ENCODE results near the gene SLCO2A1. TPM values are rescaled to one million over a fixed set of nuclear protein-coding genes. Genes with fewer than 3 reads are reported as not detected.

Gene SLCO2A1
- total and polyA plus RNA-seq, 2 of the 4 experiments (the other 2 are of a cell fraction): under 0.01 to 1.5 TPM

- Histone ChIP-seq H3K9ac (ENCODE audit: low read depth, low read length) (no peak overlapping the region), H3K18ac (ENCODE audit: low read depth, low read length) (no peak overlapping the region), H3K4me3 (ENCODE audit: insufficient read depth, low read depth, low read length) (no peak overlapping the region), H3K23ac (ENCODE audit: low read depth, low read length) (no peak overlapping the region), H2AK5ac (ENCODE audit: low read depth, low read length) (no peak overlapping the region), H3K4ac (ENCODE audit: low read depth, low read length) (no peak overlapping the region), H2BK20ac (ENCODE audit: low read depth, low read length) (no peak overlapping the region), H3K79me1 (ENCODE audit: low read depth in 1 of 2, low read length in 2 of 2) (no peaks in the 10 kb centered on the region), H3K36me3 (ENCODE audit: control insufficient read depth, insufficient read depth, low read length) (no peaks in the 10 kb centered on the region), H3K14ac (replicated peaks; ENCODE audit: low read depth, low read length) (no peak overlapping the region), H3K56ac (ENCODE audit: extremely low read depth, insufficient read depth, low read length) (no peak overlapping the region), H3K4me2 (ENCODE audit: low read depth, low read length) (no peak overlapping the region), H2BK120ac (ENCODE audit: low read depth, low read length) (no peak overlapping the region), H3K9me1 (ENCODE audit: insufficient read depth, low read length) (no peaks in the 10 kb centered on the region), H3K9me3 (ENCODE audit: control insufficient read depth, insufficient read depth, low read length) (no peaks in the 10 kb centered on the region), H4K5ac (ENCODE audit: low read depth, low read length) (no peak overlapping the region), H3K27me3 (ENCODE audit: control insufficient read depth, insufficient read depth, low read length) (peaks cover 39% of the 10 kb centered on the region), H3K4me1 (ENCODE audit: control insufficient read depth, insufficient read depth, low read length) (no peaks in the 10 kb centered on the region), H4K20me1 (ENCODE audit: insufficient read depth, low read length) (no peaks in the 10 kb centered on the region), H4K8ac (ENCODE audit: low read depth in 2 of 2, low read length in 2 of 2) (no peak overlapping the region), H2AK9ac (replicated peaks; ENCODE audit: low read depth, low read length, poor library complexity) (no peak overlapping the region), H2AFZ (replicated peaks; ENCODE audit: low read length, poor library complexity) (no peak overlapping the region), H3K27ac (ENCODE audit: insufficient read depth, low read length) (no peak overlapping the region), H4K91ac (ENCODE audit: insufficient read depth, low read depth, low read length) (no peak overlapping the region), H2BK15ac (ENCODE audit: low read depth, low read length) (no peak overlapping the region), H2BK5ac (ENCODE audit: low read depth, low read length, poor library complexity, severe bottlenecking) (no peak overlapping the region)
- ChIA-PET POLR2A (ENCODE audit: unreplicated experiment) (no interaction called here), CTCF (no interaction called here)
- dilution Hi-C loops (cut with HindIII; ENCODE audit: low sequenced_read_pairs, unreplicated experiment): no loop called here
- TF ChIP-seq BHLHE40 (IDR thresholded peaks at IDR 0.05; ENCODE audit: low read depth, low read length) (no peak), SMC3 (IDR thresholded peaks at IDR 0.05; ENCODE audit: low read depth, low read length) (no peak)
- 83% methylated on average over 3 of the region's 5 CpGs; no CpG with 5 or more reads in 1 of the 2 experiments for WGBS, 2 experiments (ENCODE audit: extremely low coverage in 2 of 2, insufficient read length in 1 of 2)
- DNase-seq (no peak), ATAC-seq (ENCODE audit: low read depth) (no peak)
- BruUV-seq (replicated peaks): no TSS peak
- in situ Hi-C loops (cut with MboI; ENCODE audit: low sequenced_read_pairs): no loop called here
- intact Hi-C loops (cut with micrococcal nuclease): no loop called here
Measured at GRCh38 chr3:133880287-133880686, 149.4 kb downstream of the SLCO2A1 start.
